Measurements from ENCODE around the gene ERBB4. TPM values are rescaled to one million over a fixed set of nuclear protein-coding genes. Genes with fewer than 3 reads are reported as not detected.

Gene ERBB4
- total RNA-seq, 4 donors from 2014 or later = 0.16 to 12.7 (median 0.27) TPM; not detected in 1

DNA sequence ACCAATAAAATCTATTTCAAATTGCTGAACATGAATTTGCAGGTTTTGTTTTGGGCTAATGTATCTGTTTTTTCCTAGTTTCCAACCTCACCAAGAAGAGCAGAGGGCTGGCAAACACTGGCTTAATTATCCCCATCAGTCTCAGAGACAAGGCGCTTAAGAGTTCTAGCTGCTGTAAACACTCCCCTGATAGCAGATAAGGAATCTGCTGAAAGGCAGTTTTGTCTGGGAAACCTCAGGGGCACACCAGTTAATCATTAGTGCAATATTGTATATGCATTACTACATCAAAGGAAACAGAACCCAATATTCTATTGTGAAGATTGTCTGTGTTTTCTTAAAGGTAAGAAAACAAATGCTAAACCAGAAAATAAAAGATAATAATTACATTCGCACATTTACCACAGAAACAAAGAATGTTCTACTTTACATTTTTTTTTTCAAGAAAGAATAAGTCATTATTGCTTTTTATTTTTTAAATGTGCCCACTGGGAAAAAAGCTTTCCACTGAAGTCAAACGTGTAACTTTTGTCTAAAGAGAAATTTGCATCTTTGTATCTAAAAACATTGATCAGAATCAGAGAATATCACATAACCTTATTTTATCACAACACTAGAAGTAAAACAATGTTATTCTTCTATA lies 179.1 kb downstream of the ERBB4 start:
- H3K27me3 ChIP-seq = no peaks in the 10 kb centered on the region
- intact Hi-C loops (cut with DNase I; ENCODE audit: low total_unique reads) = no loop called here
- no peaks in the 10 kb centered on the region for H3K9me3 ChIP-seq
- H3K4me3 ChIP-seq = no peak overlapping the region
- H3K27ac ChIP-seq = no peak overlapping the region
- TF ChIP-seq, protein P1, sequence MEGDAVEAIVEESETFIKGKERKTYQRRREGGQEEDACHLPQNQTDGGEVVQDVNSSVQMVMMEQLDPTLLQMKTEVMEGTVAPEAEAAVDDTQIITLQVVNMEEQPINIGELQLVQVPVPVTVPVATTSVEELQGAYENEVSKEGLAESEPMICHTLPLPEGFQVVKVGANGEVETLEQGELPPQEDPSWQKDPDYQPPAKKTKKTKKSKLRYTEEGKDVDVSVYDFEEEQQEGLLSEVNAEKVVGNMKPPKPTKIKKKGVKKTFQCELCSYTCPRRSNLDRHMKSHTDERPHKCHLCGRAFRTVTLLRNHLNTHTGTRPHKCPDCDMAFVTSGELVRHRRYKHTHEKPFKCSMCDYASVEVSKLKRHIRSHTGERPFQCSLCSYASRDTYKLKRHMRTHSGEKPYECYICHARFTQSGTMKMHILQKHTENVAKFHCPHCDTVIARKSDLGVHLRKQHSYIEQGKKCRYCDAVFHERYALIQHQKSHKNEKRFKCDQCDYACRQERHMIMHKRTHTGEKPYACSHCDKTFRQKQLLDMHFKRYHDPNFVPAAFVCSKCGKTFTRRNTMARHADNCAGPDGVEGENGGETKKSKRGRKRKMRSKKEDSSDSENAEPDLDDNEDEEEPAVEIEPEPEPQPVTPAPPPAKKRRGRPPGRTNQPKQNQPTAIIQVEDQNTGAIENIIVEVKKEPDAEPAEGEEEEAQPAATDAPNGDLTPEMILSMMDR (IDR thresholded peaks at IDR 0.05) = no peak
- TF ChIP-seq EP300 (IDR thresholded peaks at IDR 0.05; ENCODE audit: low read depth) (no peak), POLR2A (IDR thresholded peaks at IDR 0.05) (no peak), POLR2AphosphoS5 (IDR thresholded peaks at IDR 0.05) (no peak)
- H3K4me1 ChIP-seq = no peaks in the 10 kb centered on the region
- in situ Hi-C loops (cut with MboI; ENCODE audit: low pct_ligation_motif_present in 1 of 4, low pct_unique_long_range_greater_than_20kb in 1 of 4, low sequenced_read_pairs in 3 of 4) = no loop called here
- no peak for DNase-seq
- WGBS, 2 donors (ENCODE audit: low coverage in 1 of 2) = 30 to 46% methylated on average over 3 of the region's 3 CpGs
- no peaks in the 10 kb centered on the region for H3K36me3 ChIP-seq

GRCh38 chr2:212357606-212358005 lies 181.0 kb downstream of the ERBB4 start:
- H3K4me3 ChIP-seq = no peak overlapping the region
- DNase-seq = no peak
- no peak overlapping the region for H3K27ac ChIP-seq
- no peaks in the 10 kb centered on the region for H3K9me3 ChIP-seq
- TF ChIP-seq POLR2AphosphoS5 (IDR thresholded peaks at IDR 0.05) = no peak
- no peak for TF ChIP-seq EP300 (IDR thresholded peaks at IDR 0.05; ENCODE audit: low read depth)
- TF ChIP-seq, protein P1 (IDR thresholded peaks at IDR 0.05) = no peak
- TF ChIP-seq POLR2A (IDR thresholded peaks at IDR 0.05) = no peak
- H3K27me3 ChIP-seq = no peaks in the 10 kb centered on the region
- 77 to 84% methylated on average over 5 of the region's 5 CpGs for WGBS, 2 donors (ENCODE audit: low coverage in 1 of 2)
- in situ Hi-C loops (cut with MboI; ENCODE audit: low pct_ligation_motif_present in 1 of 4, low pct_unique_long_range_greater_than_20kb in 1 of 4, low sequenced_read_pairs in 3 of 4) (no loop called here), intact Hi-C loops (cut with DNase I; ENCODE audit: low total_unique reads) (no loop called here)
- H3K4me1 ChIP-seq = no peaks in the 10 kb centered on the region
- no peaks in the 10 kb centered on the region for H3K36me3 ChIP-seq

DNA sequence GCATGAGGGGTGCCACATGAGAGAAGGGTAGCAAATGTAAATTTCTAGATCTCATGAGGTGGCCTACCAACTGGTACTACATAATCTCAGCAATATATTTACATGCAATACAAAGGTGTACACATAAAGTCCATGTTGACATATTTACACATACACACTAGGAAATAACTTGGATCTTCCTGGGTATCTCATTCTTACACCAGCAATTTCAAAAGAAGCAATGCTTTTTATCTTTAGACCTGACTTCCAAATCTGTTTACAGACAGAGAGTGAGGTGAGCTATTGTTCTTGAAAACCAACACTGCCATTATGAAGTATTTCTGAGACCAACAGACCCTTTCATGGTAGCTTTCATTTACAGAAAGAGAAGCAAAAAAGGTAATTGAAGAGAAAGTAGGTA lies 184.2 kb downstream of the ERBB4 start:
- intact Hi-C loops (cut with DNase I; ENCODE audit: low total_unique reads) = no loop called here
- in situ Hi-C loops (cut with MboI; ENCODE audit: low pct_ligation_motif_present in 1 of 4, low pct_unique_long_range_greater_than_20kb in 1 of 4, low sequenced_read_pairs in 3 of 4) = no loop called here
- DNase-seq = no peak
- Histone ChIP-seq H3K27ac (no peak overlapping the region), H3K27me3 (no peaks in the 10 kb centered on the region), H3K4me3 (no peak overlapping the region), H3K9me3 (no peaks in the 10 kb centered on the region), H3K4me1 (no peaks in the 10 kb centered on the region), H3K36me3 (no peaks in the 10 kb centered on the region)
- TF ChIP-seq POLR2AphosphoS5 (IDR thresholded peaks at IDR 0.05) (no peak), EP300 (IDR thresholded peaks at IDR 0.05; ENCODE audit: low read depth) (no peak), POLR2A (IDR thresholded peaks at IDR 0.05) (no peak)
- TF ChIP-seq, protein P1 (IDR thresholded peaks at IDR 0.05) = no peak

DNA sequence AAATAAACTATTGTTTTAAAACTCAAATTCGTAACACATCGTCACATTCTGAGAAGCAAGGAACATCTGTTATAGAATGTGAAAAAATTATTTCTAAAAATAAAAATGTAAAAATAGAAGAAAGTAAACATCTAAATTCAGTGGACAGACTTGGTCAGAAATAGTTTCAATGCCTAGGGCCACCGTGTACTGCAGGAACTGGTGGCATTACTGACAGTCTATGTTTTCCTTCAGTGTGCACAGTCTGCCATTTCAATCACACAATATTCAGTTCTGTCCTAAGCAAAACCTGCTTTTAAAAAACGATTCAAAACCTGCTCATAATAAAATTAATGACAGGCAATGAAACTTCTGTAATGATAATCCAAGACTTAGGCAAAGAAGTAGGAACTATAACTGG lies 190.1 kb downstream of the ERBB4 start:
- Histone ChIP-seq H3K36me3 (no peaks in the 10 kb centered on the region), H3K27me3 (no peaks in the 10 kb centered on the region), H3K4me3 (no peak overlapping the region), H3K9me3 (no peaks in the 10 kb centered on the region), H3K27ac (no peak overlapping the region), H3K4me1 (no peaks in the 10 kb centered on the region)
- no peak for DNase-seq
- in situ Hi-C loops (cut with MboI; ENCODE audit: low pct_ligation_motif_present in 1 of 4, low pct_unique_long_range_greater_than_20kb in 1 of 4, low sequenced_read_pairs in 3 of 4) (no loop called here), intact Hi-C loops (cut with DNase I; ENCODE audit: low total_unique reads) (no loop called here)
- WGBS, 2 donors (ENCODE audit: low coverage in 1 of 2) = 58 to 86% methylated on average over 3 to 4 of the region's 4 CpGs
- TF ChIP-seq, protein P1 (IDR thresholded peaks at IDR 0.05) = no peak
- TF ChIP-seq POLR2AphosphoS5 (IDR thresholded peaks at IDR 0.05) = no peak
- no peak for TF ChIP-seq EP300 (IDR thresholded peaks at IDR 0.05; ENCODE audit: low read depth)
- TF ChIP-seq POLR2A (IDR thresholded peaks at IDR 0.05) = no peak

All from transverse colon (tissue), 4 donors.